CD4-positive, CD25-positive, alpha-beta regulatory T cell (primary cell): ENCODE results near the gene AUP1. TPM values are rescaled to one million over a fixed set of nuclear protein-coding genes. Genes with fewer than 3 reads are reported as not detected.
A peak's percentile ranks its signal among the peaks of the same experiment; 100 is the strongest.

ENCODE experiments used
- ATAC-seq, 2 donors: fragments of 150-1000 bp; cut with Tn5 transposase; one replicate each; pipeline ENCODE4 v1.10.0; 2021; ENCODE audit warnings: low read depth in 2 of 2, moderate number of reproducible peaks in 2 of 2, moderate library complexity in 1 of 2
- DNase-seq, 3 donors: peaks; one replicate each; pipeline versions ENCODE4 v3.0.0 to v3.0.0-alpha.2; 2012 to 2022; ENCODE audit warnings: mixed read lengths in 1 of 3
- H3K27ac ChIP-seq: one replicate; pipeline ENCODE4 v1.7.0; 2013; ENCODE audit warnings: mild to moderate bottlenecking, low read length; ENCODE audit not compliant: insufficient read depth, poor library complexity, severe bottlenecking
- H3K27me3 ChIP-seq: one replicate; pipeline ENCODE4 v1.7.0; 2013; ENCODE audit warnings: low read length; ENCODE audit not compliant: control insufficient read depth, insufficient read depth
- H3K36me3 ChIP-seq: one replicate; pipeline ENCODE4 v1.7.0; 2013; ENCODE audit warnings: mild to moderate bottlenecking, low read length, moderate library complexity; ENCODE audit not compliant: control insufficient read depth, insufficient read depth
- H3K4me1 ChIP-seq: 2 replicates; pipeline ENCODE4 v1.7.0; 2013; ENCODE audit warnings: mild to moderate bottlenecking, low read length; ENCODE audit not compliant: insufficient read depth, control insufficient read depth, poor library complexity, severe bottlenecking
- H3K4me3 ChIP-seq: one replicate; pipeline ENCODE4 v1.7.0; 2013; ENCODE audit warnings: low read depth, mild to moderate bottlenecking, low read length, moderate library complexity
- H3K9me3 ChIP-seq, 2 experiments: 1 replicate in 1 of 2; 2 replicates in 1 of 2; pipeline ENCODE4 v1.7.0; 2013; ENCODE audit warnings: low read length in 2 of 2, mild to moderate bottlenecking in 1 of 2, moderate library complexity in 1 of 2; ENCODE audit not compliant: control insufficient read depth in 2 of 2
- H3K27ac Mint-ChIP-seq, 3 donors: one replicate each; pipeline ENCODE4 v1.8.0; 2020 to 2022; ENCODE audit warnings: mild to moderate bottlenecking in 3 of 3, mixed read lengths in 3 of 3, moderate library complexity in 2 of 3
- H3K27me3 Mint-ChIP-seq: one replicate; pipeline ENCODE4 v1.8.0; 2022; ENCODE audit warnings: mild to moderate bottlenecking, mixed read lengths
- H3K36me3 Mint-ChIP-seq: one replicate; pipeline ENCODE4 v1.8.0; 2020; ENCODE audit warnings: mixed read lengths
- H3K4me1 Mint-ChIP-seq, 4 donors: one replicate each; pipeline ENCODE4 v1.8.0; 2020 to 2022; ENCODE audit warnings: mixed read lengths in 4 of 4, mild to moderate bottlenecking in 1 of 4
- H3K4me3 Mint-ChIP-seq, 4 donors: one replicate each; pipeline ENCODE4 v1.8.0; 2020 to 2022; ENCODE audit warnings: mild to moderate bottlenecking in 4 of 4, mixed read lengths in 4 of 4, moderate library complexity in 3 of 4
- H3K9me3 Mint-ChIP-seq, 7 donors: one replicate each; pipeline ENCODE4 v1.8.0; 2020 to 2022; ENCODE audit warnings: mixed read lengths in 7 of 7, mild to moderate bottlenecking in 3 of 7, moderate library complexity in 2 of 7
- polyA plus RNA-seq, 4 donors: library from polyadenylated mRNA; unstranded; fragments of 300-500 nt; fragmentation: Illumina TruSeq; gene quantifications; one replicate each; pipeline ENCODE4 v1.2.3, GENCODE V29; 2021
- total RNA-seq: library from RNA; stranded (reverse); gene quantifications from one replicate; pipeline ENCODE4 v1.2.3, GENCODE V29; 2022

The AUP1 gene
- total and polyA plus RNA-seq, 5 donors from 2014 or later: 85.7 to 183 (median 108) TPM

GRCh38 chr2:74538881-74539339, 9.4 kb upstream of the AUP1 start:
- Mint-ChIP-seq H3K27me3 (peaks cover 26% of the 10 kb centered on the region), H3K4me1 (no peaks in the 10 kb centered on the region), H3K9me3 (peaks cover 0 to 2% (median 0%) of the 10 kb centered on the region in 7 donors), H3K36me3 (no peaks in the 10 kb centered on the region), H3K27ac (no peak overlapping the region), H3K4me3 (no peak overlapping the region)
- no peak for ATAC-seq
- Histone ChIP-seq H3K9me3 (no peaks in the 10 kb centered on the region), H3K27ac (no peak overlapping the region), H3K27me3 (peaks cover 23% of the 10 kb centered on the region), H3K4me3 (no peak overlapping the region), H3K4me1 (no peaks in the 10 kb centered on the region), H3K36me3 (no peaks in the 10 kb centered on the region)
- no peak for DNase-seq

DNA sequence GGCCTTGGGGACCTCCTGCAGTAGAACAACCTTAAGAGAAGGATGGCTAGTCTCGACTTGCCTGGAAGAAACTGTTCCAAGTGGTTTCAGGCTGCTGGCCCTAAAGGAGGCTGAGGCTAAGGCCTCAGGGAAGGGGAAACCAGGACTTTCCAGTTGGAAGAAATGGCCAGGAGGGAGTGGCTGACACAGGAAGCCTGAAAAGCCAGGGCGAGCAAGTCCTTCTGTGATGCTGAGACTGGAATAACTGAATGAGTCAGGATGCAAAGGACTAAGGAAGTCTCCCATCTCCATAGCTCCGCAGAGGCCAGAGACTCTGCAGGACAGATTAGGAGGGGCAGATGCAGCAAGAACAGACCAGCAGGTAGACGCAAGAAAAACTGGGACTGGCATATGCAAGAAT, 7.6 kb upstream of the AUP1 start:
- no peak overlapping the region for H3K4me3 Mint-ChIP-seq
- Histone ChIP-seq H3K9me3 (no peaks in the 10 kb centered on the region), H3K4me1 (no peaks in the 10 kb centered on the region), H3K4me3 (no peak overlapping the region), H3K36me3 (no peaks in the 10 kb centered on the region), H3K27ac (no peak overlapping the region), H3K27me3 (peaks cover 19% of the 10 kb centered on the region)
- peaks cover 19% of the 10 kb centered on the region for H3K27me3 Mint-ChIP-seq
- peaks cover 8% of the 10 kb centered on the region for H3K36me3 Mint-ChIP-seq
- DNase-seq (no peak), ATAC-seq (no peak)
- peaks cover 3 to 4% (median 3%) of the 10 kb centered on the region in 4 donors for H3K4me1 Mint-ChIP-seq
- H3K27ac Mint-ChIP-seq: no peak overlapping the region
- no peaks in the 10 kb centered on the region for H3K9me3 Mint-ChIP-seq

DNA sequence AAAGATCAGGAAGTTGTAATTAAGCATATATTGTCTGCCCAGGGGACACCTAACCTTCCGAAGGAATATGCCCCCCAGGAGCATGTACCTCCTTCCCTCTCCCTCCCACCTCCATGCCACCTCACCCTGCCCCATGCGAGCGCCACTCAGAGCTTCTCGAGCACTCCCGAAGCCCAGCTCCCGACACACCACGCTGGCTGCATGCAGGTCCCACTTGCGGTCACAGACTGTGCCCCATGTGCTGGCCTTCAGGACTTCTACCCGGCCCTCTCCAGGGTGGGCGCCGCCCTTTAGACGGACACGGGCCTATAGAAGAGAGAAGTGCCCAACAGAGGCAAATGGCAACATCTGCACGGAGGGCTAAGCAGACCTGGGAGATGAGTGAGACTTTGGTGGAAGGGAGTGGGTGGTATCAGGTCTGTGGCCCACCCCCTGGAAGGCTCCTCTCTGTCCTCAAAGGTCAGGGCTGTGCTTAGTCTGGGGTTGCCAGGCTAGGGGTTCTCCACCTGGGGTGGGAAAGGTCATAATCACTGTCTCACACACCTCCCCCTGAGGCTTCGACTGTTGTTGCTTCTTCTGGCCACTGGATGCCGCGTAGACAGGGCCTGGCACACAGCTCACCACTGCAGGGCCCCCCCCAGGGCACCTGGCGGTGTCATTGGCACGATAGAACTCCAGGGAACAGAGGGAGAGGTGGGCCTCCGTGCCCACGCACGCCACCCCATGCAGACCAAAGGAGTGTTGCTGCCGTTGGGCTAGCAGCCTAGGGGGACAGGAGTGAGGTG, 6.9 kb upstream of the AUP1 start:
- Histone ChIP-seq H3K4me1 (peaks cover 5% of the 10 kb centered on the region), H3K27me3 (peaks cover 19% of the 10 kb centered on the region), H3K36me3 (no peaks in the 10 kb centered on the region), H3K4me3 (no peak overlapping the region), H3K27ac (no peak overlapping the region), H3K9me3 (no peaks in the 10 kb centered on the region)
- no peak overlapping the region for H3K27ac Mint-ChIP-seq
- H3K4me1 Mint-ChIP-seq: peaks cover 7 to 11% (median 9%) of the 10 kb centered on the region in 4 donors
- ATAC-seq (no peak), DNase-seq (no peak)
- H3K36me3 Mint-ChIP-seq: peaks cover 10% of the 10 kb centered on the region
- no peak overlapping the region for H3K4me3 Mint-ChIP-seq
- no peaks in the 10 kb centered on the region for H3K9me3 Mint-ChIP-seq
- H3K27me3 Mint-ChIP-seq: peaks cover 19% of the 10 kb centered on the region

DNA sequence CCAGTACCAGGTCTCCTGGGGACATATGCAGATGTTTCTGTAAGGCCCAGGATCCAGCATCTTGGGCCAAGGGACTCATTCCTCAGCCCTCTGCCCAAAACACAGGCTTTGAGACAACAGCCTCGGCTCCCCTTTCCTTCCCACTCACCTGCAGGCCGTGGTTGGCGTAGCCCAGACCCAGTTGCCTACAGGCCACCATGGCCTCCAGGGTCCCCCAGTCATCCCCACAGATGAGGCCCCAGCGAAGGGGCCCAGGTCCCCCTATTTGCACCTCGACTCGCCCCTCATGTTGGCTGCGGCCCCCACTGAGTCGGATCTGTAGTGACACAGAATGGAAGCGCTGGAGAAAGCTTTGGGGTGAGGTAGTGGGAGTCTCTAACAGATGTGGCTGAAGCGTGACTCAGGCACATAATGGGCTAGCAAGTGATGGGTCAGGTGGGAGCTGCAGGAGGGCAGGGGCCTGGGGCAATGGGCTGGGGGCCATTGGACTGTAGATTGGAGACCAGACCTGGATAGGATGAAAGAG, 6.0 kb upstream of the AUP1 start:
- peaks cover 19% of the 10 kb centered on the region for H3K27me3 ChIP-seq
- Mint-ChIP-seq H3K4me3 (no peak overlapping the region), H3K27ac (no peak overlapping the region)

DNA sequence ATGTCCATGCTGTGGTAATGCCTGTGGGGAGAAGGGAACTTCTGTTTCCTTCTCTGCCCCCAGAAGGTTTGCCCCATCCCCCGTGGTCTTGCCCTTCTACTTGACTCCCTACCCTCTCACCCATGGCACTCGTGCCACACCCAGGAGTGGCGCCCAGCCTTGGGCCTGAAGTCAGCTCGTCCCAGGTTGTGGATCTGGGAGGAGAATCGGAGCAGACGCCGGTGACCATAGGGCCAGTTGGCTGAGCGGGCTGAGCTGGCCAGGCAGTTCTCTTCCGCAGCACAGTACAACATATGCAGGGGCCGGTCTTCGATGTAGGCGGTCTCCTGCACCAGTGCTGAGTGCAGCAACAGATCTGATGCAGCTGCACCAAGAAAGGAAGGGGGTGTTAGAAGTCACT, 4.9 kb upstream of the AUP1 start:
- H3K27ac Mint-ChIP-seq: no peak overlapping the region
- H3K4me1 ChIP-seq: peaks cover 19% of the 10 kb centered on the region
- DNase-seq (no peak), ATAC-seq (no peak)
- no peak overlapping the region for H3K27ac ChIP-seq
- peaks cover 14% of the 10 kb centered on the region for H3K27me3 ChIP-seq
- no peaks in the 10 kb centered on the region for H3K9me3 Mint-ChIP-seq
- H3K4me3 Mint-ChIP-seq: no peak overlapping the region
- peaks cover 13% of the 10 kb centered on the region for H3K27me3 Mint-ChIP-seq
- H3K36me3 Mint-ChIP-seq: peaks cover 10% of the 10 kb centered on the region
- H3K36me3 ChIP-seq: no peaks in the 10 kb centered on the region
- no peak overlapping the region for H3K4me3 ChIP-seq
- peaks cover 7 to 20% (median 16%) of the 10 kb centered on the region in 4 donors for H3K4me1 Mint-ChIP-seq
- H3K9me3 ChIP-seq: no peaks in the 10 kb centered on the region

More for the DNA sequence above, 6.0 kb upstream of the AUP1 start:
- H3K36me3 ChIP-seq: no peaks in the 10 kb centered on the region
- no peaks in the 10 kb centered on the region for H3K9me3 Mint-ChIP-seq
- H3K27me3 Mint-ChIP-seq: peaks cover 13% of the 10 kb centered on the region
- peaks cover 7 to 19% (median 16%) of the 10 kb centered on the region in 4 donors for H3K4me1 Mint-ChIP-seq
- H3K4me1 ChIP-seq: peaks cover 13% of the 10 kb centered on the region
- H3K9me3 ChIP-seq: no peaks in the 10 kb centered on the region
- no peak overlapping the region for H3K4me3 ChIP-seq
- no peak for DNase-seq
- no peak for ATAC-seq
- H3K27ac ChIP-seq: no peak overlapping the region
- peaks cover 10% of the 10 kb centered on the region for H3K36me3 Mint-ChIP-seq

DNA sequence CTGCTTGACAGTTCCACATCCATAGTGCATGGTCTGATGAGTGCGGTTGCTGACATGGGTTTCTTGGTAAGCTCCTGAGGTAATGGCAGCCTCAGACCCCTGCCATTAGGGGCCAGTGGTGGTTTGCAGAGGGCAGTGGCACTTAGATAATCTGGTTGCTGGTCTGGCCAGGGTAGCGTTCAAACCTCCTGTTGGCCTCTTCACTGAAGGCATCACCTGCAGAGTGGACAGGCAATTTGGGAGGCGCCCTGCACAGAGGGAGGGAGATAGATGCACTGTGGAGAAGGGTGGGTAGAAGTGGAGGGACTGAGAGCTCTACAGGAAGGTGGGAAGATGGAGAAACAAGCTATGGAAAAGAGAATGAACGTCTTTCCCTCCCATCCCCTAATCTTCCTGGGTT, 4.0 kb upstream of the AUP1 start:
- Mint-ChIP-seq H3K27me3 (peaks cover 7% of the 10 kb centered on the region), H3K27ac (no peak overlapping the region), H3K4me3 (no peak overlapping the region), H3K4me1 (peaks cover 7 to 28% (median 23%) of the 10 kb centered on the region in 4 donors), H3K36me3 (peaks cover 10% of the 10 kb centered on the region), H3K9me3 (no peaks in the 10 kb centered on the region)
- Histone ChIP-seq H3K4me3 (no peak overlapping the region), H3K9me3 (no peaks in the 10 kb centered on the region), H3K27ac (no peak overlapping the region), H3K4me1 (peaks cover 27% of the 10 kb centered on the region), H3K36me3 (no peaks in the 10 kb centered on the region), H3K27me3 (peaks cover 11% of the 10 kb centered on the region)
- DNase-seq: no peak
- ATAC-seq: no peak

GRCh38 chr2:74532222-74532621, 2.7 kb upstream of the AUP1 start:
- Mint-ChIP-seq H3K9me3 (no peaks in the 10 kb centered on the region), H3K36me3 (peaks cover 22% of the 10 kb centered on the region), H3K4me1 (peaks cover 7 to 39% (median 27%) of the 10 kb centered on the region in 4 donors), H3K4me3 (peak overlapping the region; percentile 72 to 96 (median 80)), H3K27me3 (no peaks in the 10 kb centered on the region), H3K27ac (peak overlapping the region; percentile 17 to 67 (median 49))
- Histone ChIP-seq H3K4me3 (no peak overlapping the region), H3K4me1 (peaks cover 27% of the 10 kb centered on the region), H3K36me3 (peaks cover 10% of the 10 kb centered on the region), H3K27ac (no peak overlapping the region), H3K9me3 (no peaks in the 10 kb centered on the region), H3K27me3 (peaks cover 2% of the 10 kb centered on the region)
- ATAC-seq (no peak), DNase-seq (peak in 2 of 3 donors; percentile 55 to 79)
